Vagina (tissue), 2 donors: ENCODE results near the gene C5orf63.
"Not testable (repeated sequence)": the region's sequence is repeated elsewhere in the genome, so short reads cannot be mapped to it uniquely, and the experiment has no call there.

Source experiments
- POLR2A ChIP-seq, 2 donors: fragments of 450-650 bp; IDR thresholded peaks; one replicate each; pipeline ENCODE4 v1.6.1; 2017; ENCODE audit warnings: antibody characterized with exemption in 2 of 2, mild to moderate bottlenecking in 2 of 2, moderate library complexity in 2 of 2
- POLR2AphosphoS5 ChIP-seq, 2 donors: sonication (generic); formaldehyde crosslinking; IDR thresholded peaks; one replicate each; pipeline ENCODE4 v1.9.0; 2017; ENCODE audit warnings: antibody characterized with exemption in 2 of 2, mild to moderate bottlenecking in 2 of 2, low read depth in 1 of 2; ENCODE audit not compliant: insufficient read depth in 1 of 2
- TF ChIP-seq, protein P1 (sequence below), 3 experiments: fragments of 450-650 bp in 2 of 3; fragments of 200-600 bp in 1 of 3; sonication (generic) in 1 of 3; IDR thresholded peaks; one replicate each; pipeline ENCODE4 v1.5.1; 2017 to 2019; ENCODE audit warnings: antibody characterized with exemption in 3 of 3, mild to moderate bottlenecking in 2 of 3, moderate library complexity in 2 of 3

DNA sequence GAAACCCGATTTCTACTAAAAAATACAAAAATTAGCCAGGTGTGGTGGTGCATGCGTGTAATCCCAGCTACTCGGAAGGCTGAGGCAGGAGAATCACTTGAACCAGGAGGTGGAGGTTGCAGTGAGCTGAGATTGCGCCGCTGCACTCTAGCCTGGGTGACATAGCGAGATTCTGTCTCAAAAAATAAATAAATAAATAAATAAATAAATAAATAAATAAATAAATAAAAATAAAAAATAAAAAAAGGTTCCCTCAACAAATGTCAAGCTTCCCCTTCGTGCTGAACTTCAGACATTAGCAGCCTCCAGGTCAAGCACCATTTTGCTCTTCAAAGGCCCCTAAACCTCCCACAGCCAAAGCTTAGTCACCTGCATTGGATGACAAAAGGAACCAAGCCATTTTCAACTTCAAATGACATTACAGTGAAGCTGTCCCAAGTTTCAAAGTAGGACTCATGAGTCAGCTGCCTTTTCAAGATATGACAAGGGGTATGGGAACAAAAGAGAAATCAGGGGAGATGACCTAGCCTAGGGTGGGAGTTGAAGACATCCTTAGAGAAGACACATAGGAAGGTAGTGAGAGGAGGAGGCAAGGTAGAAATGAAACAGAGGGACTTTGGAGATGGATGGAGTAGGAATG is 49.6 kb downstream of the C5orf63 start:
- TF ChIP-seq, protein P1, sequence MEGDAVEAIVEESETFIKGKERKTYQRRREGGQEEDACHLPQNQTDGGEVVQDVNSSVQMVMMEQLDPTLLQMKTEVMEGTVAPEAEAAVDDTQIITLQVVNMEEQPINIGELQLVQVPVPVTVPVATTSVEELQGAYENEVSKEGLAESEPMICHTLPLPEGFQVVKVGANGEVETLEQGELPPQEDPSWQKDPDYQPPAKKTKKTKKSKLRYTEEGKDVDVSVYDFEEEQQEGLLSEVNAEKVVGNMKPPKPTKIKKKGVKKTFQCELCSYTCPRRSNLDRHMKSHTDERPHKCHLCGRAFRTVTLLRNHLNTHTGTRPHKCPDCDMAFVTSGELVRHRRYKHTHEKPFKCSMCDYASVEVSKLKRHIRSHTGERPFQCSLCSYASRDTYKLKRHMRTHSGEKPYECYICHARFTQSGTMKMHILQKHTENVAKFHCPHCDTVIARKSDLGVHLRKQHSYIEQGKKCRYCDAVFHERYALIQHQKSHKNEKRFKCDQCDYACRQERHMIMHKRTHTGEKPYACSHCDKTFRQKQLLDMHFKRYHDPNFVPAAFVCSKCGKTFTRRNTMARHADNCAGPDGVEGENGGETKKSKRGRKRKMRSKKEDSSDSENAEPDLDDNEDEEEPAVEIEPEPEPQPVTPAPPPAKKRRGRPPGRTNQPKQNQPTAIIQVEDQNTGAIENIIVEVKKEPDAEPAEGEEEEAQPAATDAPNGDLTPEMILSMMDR (IDR thresholded peaks at IDR 0.05) = not testable (repeated sequence)
- not testable (repeated sequence) for TF ChIP-seq POLR2A (IDR thresholded peaks at IDR 0.05); POLR2AphosphoS5 (IDR thresholded peaks at IDR 0.05; ENCODE audit: insufficient read depth in 1 of 2, low read depth in 1 of 2)
